ENCODE measurements around the gene IRAK3.
"Not testable (repeated sequence)": the region's sequence is repeated elsewhere in the genome, so short reads cannot be mapped to it uniquely, and the experiment has no call there.

IRAK3 gene

GRCh38 chr12:66169221-66170170 is 19.5 kb upstream of the IRAK3 start, which contains the start of gene TMBIM4:
Gene TMBIM4, minus strand, starts transcription at chr12:66169996. Its CDS starts 45 bp downstream, at chr12:66169951.
- Histone ChIP-seq H3K4me1 (peaks cover 20% of the 10 kb centered on the region), H3K4me2 (peak within 1 kb of the TSS; percentile 74), H3K9me3 (peaks cover 44% of the 10 kb centered on the region), H3K27me3 (no peaks in the 10 kb centered on the region), H3K36me3 (peaks cover 25% of the 10 kb centered on the region), H4K20me1 (no peaks in the 10 kb centered on the region), H3K4me3 (peak within 1 kb of the TSS; percentile 70), H3K27ac (peak within 1 kb of the TSS; percentile 98), H3K9ac (peak within 1 kb of the TSS; percentile 86)
- TF ChIP-seq Cebpa-rat (IDR thresholded peaks at IDR 0.05): peak; percentile 96

- no peak for TF ChIP-seq Cebpa-rat (IDR thresholded peaks at IDR 0.05)
- Histone ChIP-seq H3K9me3 (peaks cover 39% of the 10 kb centered on the region), H3K4me1 (peaks cover 20% of the 10 kb centered on the region), H3K9ac (no peak overlapping the region), H4K20me1 (no peaks in the 10 kb centered on the region), H3K27me3 (no peaks in the 10 kb centered on the region), H3K27ac (peak overlapping the region; percentile 98), H3K4me2 (peak overlapping the region; percentile 74), H3K36me3 (peaks cover 20% of the 10 kb centered on the region), H3K4me3 (peak overlapping the region; percentile 70)
Observed at GRCh38 chr12:66170606-66171005, 18.4 kb upstream of the IRAK3 start.

- H4K20me1 ChIP-seq, H3K27me3 ChIP-seq, H3K27ac ChIP-seq, H3K4me2 ChIP-seq, H3K9ac ChIP-seq, H3K36me3 ChIP-seq, H3K4me1 ChIP-seq, H3K4me3 ChIP-seq: not testable (repeated sequence)
- peaks cover 21% of the 10 kb centered on the region for H3K9me3 ChIP-seq
Observed at GRCh38 chr12:66174391-66175325, 14.4 kb upstream of the IRAK3 start.

GRCh38 chr12:66176105-66176900 is 12.7 kb upstream of the IRAK3 start:
- no peak overlapping the region for H3K4me3 ChIP-seq
- peaks cover 21% of the 10 kb centered on the region for H3K9me3 ChIP-seq
- H3K27me3 ChIP-seq: no peaks in the 10 kb centered on the region
- no peak overlapping the region for H3K27ac ChIP-seq
- H3K9ac ChIP-seq: no peak overlapping the region
- no peaks in the 10 kb centered on the region for H3K4me1 ChIP-seq
- H3K36me3 ChIP-seq: no peaks in the 10 kb centered on the region
- H3K4me2 ChIP-seq: no peak overlapping the region
- H4K20me1 ChIP-seq: no peaks in the 10 kb centered on the region
- no peak for TF ChIP-seq Cebpa-rat (IDR thresholded peaks at IDR 0.05)

- H3K9me3 ChIP-seq: peaks cover 10% of the 10 kb centered on the region; the same call in 1 of the 2 replicates
- no peaks in the 10 kb centered on the region for H3K4me1 ChIP-seq
- no peak overlapping the region for H3K9ac ChIP-seq
- H4K20me1 ChIP-seq: no peaks in the 10 kb centered on the region
- no peaks in the 10 kb centered on the region for H3K36me3 ChIP-seq
- no peak overlapping the region for H3K4me2 ChIP-seq
- H3K27ac ChIP-seq: no peak overlapping the region
- no peak for TF ChIP-seq Cebpa-rat (IDR thresholded peaks at IDR 0.05)
- H3K4me3 ChIP-seq: no peak overlapping the region
- peaks cover 12% of the 10 kb centered on the region for H3K27me3 ChIP-seq
Observed at GRCh38 chr12:66182956-66183355, 6.1 kb upstream of the IRAK3 start.

GRCh38 chr12:66184822-66185221 is 4.2 kb upstream of the IRAK3 start:
- H3K27ac ChIP-seq, H3K4me3 ChIP-seq, H3K4me2 ChIP-seq, H4K20me1 ChIP-seq, H3K4me1 ChIP-seq, H3K9ac ChIP-seq, H3K36me3 ChIP-seq: not testable (repeated sequence)
- H3K9me3 ChIP-seq: peaks cover 26% of the 10 kb centered on the region
- peaks cover 31% of the 10 kb centered on the region for H3K27me3 ChIP-seq

- H4K20me1 ChIP-seq: no peaks in the 10 kb centered on the region
- H3K36me3 ChIP-seq: no peaks in the 10 kb centered on the region
- H3K4me1 ChIP-seq: peaks cover 8% of the 10 kb centered on the region; the same call in 1 of the 2 replicates
- H3K27ac ChIP-seq: no peak overlapping the region
- no peak overlapping the region for H3K4me3 ChIP-seq
- H3K9me3 ChIP-seq: peaks cover 26% of the 10 kb centered on the region
- no peak overlapping the region for H3K9ac ChIP-seq
- H3K4me2 ChIP-seq: no peak overlapping the region
- peaks cover 50% of the 10 kb centered on the region for H3K27me3 ChIP-seq
- TF ChIP-seq Cebpa-rat (IDR thresholded peaks at IDR 0.05): no peak
Observed at GRCh38 chr12:66187036-66187435, 2.0 kb upstream of the IRAK3 start.

- Histone ChIP-seq H3K4me2 (no peak overlapping the region), H3K27me3 (peaks cover 50% of the 10 kb centered on the region), H3K27ac (no peak overlapping the region), H4K20me1 (no peaks in the 10 kb centered on the region), H3K9me3 (peaks cover 26% of the 10 kb centered on the region), H3K4me3 (no peak overlapping the region), H3K36me3 (no peaks in the 10 kb centered on the region), H3K9ac (no peak overlapping the region), H3K4me1 (peaks cover 8% of the 10 kb centered on the region; the same call in 1 of the 2 replicates)
- no peak for TF ChIP-seq Cebpa-rat (IDR thresholded peaks at IDR 0.05)
Observed at GRCh38 chr12:66187821-66188220, 1.2 kb upstream of the IRAK3 start.

GRCh38 chr12:66189486-66189843 is 451 bp downstream of the IRAK3 start:
- Histone ChIP-seq H3K36me3 (no peaks in the 10 kb centered on the region), H3K4me2 (peak overlapping the region; percentile 63), H3K9ac (no peak overlapping the region), H3K4me3 (peak overlapping the region; percentile 59), H3K27ac (no peak overlapping the region), H3K4me1 (peaks cover 8% of the 10 kb centered on the region; the same call in 1 of the 2 replicates), H3K27me3 (peaks cover 50% of the 10 kb centered on the region), H4K20me1 (no peaks in the 10 kb centered on the region), H3K9me3 (peaks cover 26% of the 10 kb centered on the region)
- TF ChIP-seq Cebpa-rat (IDR thresholded peaks at IDR 0.05): no peak
